ENCODE results near the gene SLC12A7.

- TF ChIP-seq, protein P1, sequence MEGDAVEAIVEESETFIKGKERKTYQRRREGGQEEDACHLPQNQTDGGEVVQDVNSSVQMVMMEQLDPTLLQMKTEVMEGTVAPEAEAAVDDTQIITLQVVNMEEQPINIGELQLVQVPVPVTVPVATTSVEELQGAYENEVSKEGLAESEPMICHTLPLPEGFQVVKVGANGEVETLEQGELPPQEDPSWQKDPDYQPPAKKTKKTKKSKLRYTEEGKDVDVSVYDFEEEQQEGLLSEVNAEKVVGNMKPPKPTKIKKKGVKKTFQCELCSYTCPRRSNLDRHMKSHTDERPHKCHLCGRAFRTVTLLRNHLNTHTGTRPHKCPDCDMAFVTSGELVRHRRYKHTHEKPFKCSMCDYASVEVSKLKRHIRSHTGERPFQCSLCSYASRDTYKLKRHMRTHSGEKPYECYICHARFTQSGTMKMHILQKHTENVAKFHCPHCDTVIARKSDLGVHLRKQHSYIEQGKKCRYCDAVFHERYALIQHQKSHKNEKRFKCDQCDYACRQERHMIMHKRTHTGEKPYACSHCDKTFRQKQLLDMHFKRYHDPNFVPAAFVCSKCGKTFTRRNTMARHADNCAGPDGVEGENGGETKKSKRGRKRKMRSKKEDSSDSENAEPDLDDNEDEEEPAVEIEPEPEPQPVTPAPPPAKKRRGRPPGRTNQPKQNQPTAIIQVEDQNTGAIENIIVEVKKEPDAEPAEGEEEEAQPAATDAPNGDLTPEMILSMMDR (IDR thresholded peaks at IDR 0.05) = no peak
- TF ChIP-seq POLR2A (IDR thresholded peaks at IDR 0.05) = no peak
These were observed 11.7 kb upstream of the SLC12A7 start for GRCh38 chr5:1123418-1124147.

Data from ovary (tissue), 3 donors.